ENCODE results near the gene ABCA4.
"Not testable (repeated sequence)": the region's sequence is repeated elsewhere in the genome, so short reads cannot be mapped to it uniquely, and the experiment has no call there.

The ABCA4 gene

DNA sequence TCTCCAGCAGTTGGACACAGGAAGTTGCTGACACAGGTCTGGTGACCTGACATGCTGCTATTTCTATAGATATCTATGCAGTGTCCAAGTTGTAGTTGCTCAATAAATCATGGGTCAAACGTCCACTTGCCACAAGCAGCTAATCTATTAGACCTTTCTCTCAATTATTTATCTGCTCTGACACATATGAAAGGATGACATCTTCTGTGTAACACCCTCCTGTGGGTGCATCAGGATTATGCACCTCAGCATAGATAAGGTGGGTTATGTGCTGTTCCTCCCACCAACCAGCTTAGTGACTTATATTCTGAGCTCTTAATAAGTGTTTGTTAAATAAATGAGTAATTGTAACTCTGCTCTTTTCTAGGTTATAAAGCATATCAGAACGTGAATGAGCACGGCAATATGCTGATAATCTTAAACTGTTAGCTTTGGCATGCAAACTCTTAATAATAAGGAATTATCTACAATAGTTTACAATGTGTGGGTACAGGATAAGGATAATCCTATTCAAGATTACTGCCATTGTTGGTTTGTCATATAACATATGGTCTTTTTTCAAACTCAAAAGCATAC, 121.0 kb downstream of the ABCA4 start:
- DNase-seq: no peak

DNA sequence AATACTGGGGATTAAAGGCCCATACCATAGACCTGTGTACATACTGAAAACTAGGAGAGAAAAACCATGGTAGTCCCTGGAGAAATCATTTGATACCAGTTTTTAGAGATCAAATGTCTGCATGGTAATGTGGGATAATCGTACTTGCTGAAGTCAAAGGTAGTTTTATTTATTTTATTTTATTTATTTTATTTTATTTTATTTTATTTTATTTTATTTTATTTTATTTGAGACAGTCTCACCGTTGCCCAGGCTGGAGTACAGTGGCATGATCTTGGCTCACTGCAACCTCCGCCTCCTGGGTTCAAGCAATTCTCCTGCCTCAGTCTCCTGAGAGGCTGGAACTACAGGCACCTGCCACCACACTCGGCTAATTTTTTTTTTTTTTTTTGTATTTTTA, 122.4 kb downstream of the ABCA4 start:
- not testable (repeated sequence) for DNase-seq

DNA sequence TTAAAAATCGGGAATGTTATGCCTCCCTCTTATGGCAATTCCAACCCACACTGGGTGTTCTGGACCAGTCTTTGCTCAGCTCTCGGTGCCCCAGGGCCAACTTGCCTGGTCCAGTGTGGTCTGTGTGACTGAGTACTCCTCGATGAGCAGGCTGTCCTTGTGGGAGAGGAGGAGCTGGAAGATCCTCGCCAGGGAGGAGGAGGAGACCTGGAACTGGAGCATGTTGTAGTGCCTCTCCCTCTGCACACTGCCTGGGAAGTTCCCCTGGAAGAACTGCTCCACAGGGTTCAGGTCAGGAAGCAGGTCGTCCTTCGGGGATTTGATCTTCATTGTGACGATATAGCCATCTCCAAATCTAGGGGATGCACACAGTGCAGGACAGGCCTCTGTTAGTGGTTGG, 123.2 kb downstream of the ABCA4 start:
- DNase-seq: no peak

DNA sequence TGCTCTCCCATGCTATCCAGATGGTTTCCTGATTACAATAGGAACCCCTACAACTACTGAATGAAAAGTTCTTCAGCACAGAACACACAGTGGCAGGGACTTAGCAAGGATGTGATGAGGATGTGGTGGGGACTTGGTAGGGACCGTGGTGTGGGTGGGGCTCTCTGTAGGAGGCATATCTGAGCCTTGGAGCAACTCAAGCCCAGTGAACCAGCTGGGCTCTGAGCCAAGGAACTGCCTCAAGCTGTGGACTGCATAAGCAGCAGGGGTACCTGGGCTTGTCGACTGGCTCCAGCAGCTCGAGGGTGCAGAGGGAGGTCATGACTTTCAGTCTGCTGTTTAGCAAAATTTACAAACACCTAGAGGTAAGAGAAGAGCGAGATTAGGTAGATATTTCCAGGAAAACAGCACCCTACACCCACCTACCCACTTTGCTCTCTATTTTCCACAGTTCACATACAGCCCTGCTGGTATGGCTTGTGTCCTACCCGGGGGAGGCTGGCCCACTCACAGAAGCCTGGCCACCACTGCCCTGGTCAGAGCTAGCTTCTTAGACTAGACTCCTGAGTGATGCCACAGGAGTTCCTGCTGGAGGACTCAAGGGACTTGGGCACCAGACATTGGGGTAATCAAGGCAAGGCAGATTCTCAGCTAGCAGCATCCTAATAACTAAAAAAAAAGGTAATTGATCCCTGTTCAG, 125.0 kb downstream of the ABCA4 start:
- no peak for DNase-seq

DNA sequence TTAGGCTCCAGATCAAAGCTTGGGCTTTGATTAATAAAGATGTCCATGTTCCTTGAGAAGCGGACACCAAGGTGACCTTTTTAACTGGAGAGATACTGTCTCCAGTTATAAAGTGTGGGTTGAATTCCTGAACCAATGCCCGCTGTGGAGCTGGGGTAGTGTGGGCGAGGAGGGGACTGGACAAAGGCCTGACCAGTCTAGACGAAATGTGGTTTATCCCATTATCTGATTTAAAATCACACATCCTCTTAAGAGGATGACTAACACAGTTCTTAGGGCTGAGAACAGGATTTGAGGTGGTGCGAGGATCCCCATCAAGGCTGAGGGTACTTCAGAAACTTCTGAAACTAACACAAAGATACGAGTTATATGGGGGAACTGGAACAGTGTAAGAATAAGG, 127.2 kb downstream of the ABCA4 start:
- DNase-seq: no peak

DNA sequence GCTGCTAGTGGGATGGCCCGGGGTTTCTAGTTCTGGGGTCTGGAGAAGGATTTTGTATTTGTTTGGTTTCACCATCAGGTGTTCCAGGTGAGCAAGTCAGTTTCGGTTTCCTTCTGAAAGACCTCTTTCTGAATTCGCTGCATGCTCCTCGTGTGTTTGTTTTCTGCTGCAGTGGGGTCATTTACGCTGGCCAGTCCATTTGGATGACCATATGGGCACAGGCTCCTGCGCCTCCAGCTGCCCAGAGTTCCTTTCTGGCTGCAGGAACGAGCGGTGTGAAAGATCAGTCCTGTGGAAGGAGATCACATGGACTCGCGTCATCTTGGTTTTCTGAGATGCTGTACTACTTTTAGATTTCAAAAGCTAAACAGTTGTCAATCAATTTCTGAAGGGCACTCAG, 128.0 kb downstream of the ABCA4 start:
- DNase-seq: no peak

DNA sequence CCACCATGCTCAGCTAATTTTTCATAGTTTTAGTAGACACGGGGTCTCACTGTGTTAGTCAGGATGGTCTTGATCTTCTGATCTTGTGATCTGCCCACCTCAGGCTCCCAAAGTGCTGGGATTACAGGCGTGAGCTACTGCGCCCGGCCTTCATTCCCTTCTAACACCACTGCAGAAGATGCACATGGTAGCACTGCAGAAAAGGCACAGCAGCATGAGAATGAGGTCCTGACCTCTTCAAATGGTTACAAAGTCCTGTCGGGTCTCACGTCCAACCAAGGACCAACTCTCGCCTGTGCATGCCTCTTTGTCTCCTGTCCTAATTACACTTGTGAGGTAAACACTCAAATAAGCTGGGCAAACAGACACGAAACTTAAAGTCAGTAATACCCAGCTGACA, 128.8 kb downstream of the ABCA4 start:
- no peak for DNase-seq

DNA sequence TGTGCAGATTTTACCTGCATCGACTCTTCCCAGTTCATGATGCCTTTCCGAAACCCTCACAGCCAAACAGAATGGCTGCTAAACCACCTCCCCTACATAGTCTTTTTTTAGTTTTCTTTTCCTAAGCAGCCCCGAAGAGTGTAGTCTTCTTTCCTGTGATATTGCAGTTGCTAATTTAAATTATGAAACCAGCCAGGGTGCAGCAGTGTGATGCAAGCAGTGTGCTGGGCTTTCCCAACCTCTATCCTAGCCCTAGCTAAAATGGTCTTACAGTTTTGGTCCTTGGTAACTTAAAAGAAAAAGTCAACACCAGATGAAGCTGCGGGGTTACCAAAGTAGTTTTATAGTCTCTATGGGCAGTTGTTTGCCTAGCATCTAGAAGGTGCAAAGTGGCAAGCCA, 129.7 kb downstream of the ABCA4 start:
- no peak for DNase-seq

DNA sequence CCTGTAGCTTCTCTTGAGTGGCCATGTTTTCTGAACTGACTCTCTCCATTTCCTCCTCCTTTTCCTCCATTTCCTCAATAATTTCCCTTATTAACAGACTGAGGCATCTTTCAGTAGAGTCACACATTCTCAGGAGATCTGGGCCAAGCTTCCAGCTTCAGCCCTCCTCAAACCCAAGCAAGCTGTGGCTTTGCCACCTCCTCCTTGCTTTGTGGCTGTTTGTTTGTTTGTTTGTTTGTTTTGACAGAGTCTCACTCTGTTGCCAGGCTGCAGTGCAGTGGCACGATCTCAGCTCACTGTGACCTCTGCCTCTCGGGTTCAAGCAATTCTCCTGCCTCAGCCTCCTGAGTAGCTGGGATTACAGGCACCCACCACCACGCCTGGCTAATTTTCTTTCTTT, 130.5 kb downstream of the ABCA4 start:
- DNase-seq: not testable (repeated sequence)

DNA sequence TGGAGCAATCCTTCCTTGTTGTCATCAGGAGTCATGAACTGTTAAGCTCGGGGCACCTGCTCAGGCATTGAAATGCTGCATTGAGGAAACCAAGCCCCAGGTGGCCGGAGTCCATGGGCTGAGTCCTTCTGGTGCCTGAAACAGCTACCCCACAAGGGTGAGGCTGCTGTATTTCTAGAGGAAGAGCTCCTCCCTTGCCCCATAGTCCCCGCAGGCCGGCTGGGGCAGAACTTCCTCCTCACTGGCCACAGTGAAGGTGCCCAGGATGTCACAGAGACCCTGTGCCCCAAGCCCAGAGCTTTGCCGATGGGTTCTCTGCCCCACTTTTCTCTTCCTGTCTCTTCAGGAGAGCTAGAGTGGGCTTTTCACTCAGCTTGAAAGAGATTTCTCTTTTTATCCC, 130.9 kb downstream of the ABCA4 start:
- no peak for DNase-seq

DNA sequence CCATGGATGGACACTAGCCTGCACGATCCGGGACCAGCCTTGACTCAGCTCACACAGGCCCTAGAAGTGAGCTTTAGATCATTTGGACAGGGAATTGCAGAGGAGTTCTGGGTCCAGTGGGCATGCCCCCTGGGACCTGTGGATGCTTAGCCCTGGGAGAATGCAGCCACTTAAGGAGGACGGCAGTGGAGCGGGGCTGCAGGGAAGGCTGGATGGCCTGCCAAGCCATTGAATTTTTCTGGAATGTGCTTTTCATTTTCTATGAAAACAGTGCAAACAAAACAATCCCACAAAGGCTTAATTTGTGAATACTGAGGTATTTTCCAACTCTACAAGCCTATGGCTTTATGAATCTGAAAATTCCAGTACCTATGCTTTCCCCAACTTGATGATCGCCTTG, 131.3 kb downstream of the ABCA4 start:
- no peak for DNase-seq

DNA sequence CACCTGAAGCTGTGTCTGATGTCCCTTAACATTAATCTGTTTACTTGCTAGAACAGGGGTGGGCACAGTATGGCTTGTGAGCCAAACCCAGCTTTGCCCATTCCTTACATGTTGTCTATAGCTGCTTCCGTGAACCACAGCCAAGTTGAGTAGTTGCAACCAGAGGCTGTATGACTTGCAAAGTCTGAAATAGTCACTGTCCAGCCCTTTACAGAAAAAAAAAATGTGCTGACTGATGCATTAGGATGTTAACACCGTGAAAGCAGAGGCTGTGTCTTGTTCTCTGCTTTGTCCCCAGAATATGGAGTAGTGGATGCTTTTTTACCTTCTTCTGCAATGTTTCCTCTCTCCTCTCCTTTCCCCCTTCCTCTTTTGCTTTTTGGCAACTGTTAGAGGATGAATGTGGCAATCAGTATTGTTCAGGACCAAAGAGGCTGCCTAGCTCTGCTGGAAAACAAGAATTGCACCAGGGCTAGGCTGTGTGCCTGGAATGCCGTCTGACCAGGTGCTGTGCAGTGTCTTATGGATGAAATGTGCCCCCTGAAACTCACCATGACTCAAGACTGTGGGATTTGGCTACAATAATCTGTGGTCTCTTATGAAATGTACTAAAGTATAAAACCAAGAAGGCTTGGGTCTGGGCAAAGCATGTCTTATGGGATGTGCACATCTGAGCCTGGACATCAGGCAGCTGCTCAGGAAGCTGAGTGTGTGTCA, 132.2 kb downstream of the ABCA4 start:
- DNase-seq: no peak

DNA sequence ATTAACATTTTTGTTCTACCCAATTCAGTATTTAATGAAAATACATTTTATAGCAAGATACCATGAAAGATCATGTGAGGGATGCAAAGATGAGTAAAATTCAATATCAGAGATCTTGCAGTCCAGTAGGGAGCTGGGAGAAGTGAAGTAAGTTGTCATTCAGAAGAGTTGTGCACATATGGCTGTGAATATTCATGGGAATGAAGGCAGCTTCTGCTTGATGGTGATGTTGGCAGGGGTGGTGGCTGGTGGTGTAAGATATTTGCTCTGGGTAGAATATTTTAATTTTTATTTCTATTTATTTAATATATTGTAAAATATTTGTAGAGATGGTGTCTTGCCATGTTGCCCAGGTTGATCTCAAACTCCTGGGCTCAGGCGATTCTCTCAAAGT, 139.7 kb downstream of the ABCA4 start:
- no peak for DNase-seq

DNA sequence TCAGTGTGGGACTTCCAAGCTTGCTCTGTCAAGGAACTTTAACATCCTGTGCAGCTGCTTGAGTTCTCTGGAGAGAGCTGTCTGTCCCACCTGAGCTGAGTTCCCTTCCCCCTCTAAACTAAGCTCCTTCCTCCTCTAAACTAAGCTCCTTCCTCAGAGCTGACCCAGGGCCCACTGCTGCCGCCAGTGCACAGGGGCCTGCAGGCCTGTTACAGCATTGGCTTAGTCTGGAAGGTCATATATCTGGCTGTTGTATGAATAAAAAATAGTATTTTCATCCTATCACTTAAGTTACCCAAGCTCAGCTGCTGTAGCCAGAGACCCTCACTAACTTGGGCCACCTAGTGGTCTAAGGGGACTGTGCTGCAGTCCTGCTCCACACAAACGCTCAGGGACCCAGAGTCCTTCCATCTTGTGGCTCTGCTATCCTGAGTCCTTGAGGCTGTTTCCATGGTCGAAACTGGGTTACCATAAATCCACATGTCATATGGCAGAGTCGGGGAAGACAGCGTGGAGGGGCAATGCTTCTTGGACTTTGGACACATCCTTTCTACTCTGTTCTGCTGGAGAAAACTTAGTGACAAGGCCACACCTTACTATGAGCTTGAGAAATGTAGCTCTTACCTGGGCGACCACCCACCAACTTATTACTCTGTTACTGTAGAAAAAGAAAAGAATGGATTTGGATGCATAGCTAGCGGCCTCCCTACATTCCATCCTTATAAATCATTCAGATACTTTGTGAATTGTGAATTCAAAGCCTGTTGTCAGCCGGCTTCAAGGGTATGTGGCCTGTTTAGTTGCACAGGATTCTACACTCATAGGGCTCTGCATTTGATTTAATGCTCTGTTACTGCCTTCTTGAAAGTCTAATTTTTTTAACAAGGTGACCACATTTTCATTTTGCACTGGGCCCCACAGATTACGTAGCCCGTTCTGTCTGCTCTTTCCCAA, 140.4 kb downstream of the ABCA4 start:
- no peak for DNase-seq

DNA sequence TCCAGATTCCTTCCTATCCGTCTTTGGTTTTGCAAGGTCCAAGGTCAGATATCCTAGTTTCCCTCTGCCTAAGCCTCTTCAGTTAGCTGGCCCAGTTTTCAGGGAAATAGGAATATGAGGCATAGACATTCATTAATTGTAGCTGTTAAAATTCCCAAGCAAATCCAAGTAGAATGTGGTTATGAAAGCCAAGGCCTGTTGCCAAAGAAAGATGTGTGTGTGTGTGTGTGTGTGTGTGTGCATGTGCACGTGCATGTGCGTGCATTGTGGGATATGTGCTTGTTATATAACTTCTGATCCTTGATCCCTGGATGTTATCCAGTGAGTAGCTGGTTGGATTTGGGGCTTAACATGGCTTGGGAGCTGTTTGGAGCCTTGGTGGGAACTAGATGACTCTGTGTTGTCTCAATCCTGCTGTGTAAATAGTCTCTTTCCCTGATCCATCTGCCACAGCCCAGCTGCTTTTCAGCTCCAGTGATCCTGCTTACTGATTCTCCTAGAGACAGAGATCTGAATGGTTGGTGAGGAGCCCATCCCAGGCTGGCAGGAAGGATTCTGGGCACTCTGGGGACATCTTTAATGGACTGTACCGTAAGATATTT, 141.1 kb downstream of the ABCA4 start:
- no peak for DNase-seq

DNA sequence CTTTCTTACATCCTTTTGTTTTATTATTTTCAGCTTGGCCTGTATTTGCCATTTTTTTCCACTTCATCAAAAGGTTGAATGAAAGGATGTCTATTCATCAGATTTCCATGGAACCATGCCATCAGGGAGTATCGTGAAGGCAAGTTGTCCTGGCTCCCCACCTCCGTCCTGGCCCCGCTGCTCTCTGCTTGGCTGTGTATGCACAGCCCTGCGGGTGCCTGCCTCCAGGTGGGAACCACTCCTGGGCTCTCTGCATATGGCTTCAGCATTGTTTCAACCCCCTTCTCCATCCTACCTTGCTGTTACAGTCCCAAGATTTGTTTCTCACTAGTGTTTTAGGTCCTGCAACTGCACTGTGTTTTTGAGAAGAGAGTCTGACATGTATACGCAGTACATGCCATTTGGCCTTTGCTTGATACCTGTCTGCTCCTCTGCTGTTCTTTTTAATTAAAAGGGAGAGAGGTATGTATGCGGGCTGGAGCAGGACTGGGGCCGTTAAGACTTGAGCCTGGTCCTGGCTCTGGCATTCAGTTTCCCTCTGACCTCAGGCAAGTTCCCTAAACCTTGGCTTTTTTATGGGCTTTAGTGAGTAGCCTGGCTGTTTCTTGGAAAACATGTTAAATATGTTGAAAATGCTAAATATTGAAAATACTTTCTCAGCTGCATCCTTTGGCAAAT, 141.8 kb downstream of the ABCA4 start:
- DNase-seq: no peak

DNA sequence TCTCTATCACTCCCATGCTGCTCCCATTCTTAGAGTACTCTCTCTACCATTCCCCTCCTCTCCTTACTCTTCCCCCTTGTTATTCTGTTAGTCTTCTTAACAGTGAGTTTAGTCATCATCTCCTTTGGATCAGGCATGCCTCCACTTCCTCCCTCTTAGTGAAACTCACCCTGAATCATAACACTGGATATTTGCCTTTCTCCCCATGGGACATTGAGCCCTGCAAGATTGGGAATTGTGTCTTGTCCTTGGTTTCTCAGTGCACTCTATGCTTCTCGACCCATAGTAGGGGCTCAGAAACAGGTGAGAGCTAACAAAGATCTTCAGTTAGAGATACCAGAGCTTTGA, 143.4 kb downstream of the ABCA4 start:
- no peak for DNase-seq

DNA sequence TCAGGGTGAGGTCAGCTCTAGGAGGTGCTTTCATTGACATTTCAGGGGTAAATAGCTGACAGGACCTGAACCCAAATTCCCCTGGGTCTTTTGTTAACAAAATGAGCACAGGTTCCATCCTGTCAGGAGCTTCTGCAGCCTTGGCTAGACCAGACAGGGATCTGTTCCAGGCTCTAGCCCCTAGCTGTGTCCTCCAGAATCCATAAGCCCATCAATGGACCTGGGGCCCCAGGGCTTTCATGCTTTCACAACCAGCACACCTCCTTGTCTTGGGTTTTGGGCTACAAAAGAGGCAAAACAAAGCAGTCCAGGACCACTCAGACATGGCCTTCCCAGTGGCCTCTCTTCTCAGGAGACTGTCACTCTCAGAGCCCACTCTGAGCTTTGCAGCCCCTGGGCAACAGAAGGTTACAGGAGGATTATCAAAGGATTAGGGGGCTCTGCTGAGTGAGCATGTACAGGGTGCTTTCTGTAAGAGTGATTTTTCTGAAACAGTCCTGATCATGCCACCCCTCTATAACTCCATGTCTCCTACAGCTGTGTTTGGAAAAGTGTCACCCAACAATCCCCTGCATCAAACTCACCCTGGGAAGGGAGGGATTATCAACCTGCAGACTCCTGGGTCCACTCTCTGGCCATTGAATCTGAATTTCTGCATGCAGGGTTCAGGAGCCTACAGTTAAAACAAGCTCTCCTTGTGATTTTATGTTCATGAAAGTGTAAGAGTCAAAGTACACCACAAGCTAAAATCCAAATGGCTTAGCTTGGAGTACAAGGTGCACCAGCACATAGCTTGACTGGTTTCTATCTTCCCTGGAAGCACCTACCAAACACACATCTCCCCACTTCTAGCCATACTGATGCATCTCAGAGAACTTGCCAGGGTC, 144.0 kb downstream of the ABCA4 start:
- DNase-seq: no peak

DNA sequence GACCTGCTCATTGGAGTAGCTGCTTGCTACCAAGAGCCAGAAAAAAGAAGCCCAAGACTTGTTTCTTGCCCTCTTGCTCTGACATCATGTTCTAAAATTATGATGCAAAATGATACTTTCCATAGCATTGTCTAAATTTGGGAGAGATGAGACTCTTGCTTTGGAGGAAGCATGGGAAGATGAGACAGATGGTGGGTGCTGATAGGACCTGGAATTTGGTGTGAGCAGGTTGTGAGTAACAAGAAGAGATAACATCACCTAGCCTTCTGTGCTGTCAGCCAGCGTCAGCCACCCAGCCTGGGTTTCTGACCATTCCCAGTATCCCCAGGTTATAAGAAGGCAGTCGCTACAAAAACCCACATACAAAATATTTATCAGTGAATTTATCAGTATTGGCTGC, 144.7 kb downstream of the ABCA4 start:
- DNase-seq: no peak

DNA sequence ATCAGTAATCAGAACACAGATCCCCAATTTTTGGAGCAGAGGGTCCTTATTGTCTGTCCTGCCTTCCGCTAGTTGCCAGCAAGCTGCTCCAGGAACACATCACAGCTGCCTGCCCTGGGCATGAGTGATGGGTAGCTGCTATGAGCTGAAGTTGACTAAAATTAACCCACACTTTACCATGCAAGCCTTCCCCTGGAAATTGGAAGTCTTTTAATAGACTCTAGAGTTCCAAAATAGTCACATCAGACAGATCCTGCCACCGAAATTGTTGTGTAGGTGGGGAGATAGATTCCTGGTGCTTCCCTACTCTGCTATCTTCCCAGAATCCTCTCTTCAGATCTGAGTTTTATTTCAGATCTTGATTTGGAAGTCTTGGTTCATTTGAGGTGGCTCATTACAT, 148.6 kb downstream of the ABCA4 start:
- no peak for DNase-seq

DNA sequence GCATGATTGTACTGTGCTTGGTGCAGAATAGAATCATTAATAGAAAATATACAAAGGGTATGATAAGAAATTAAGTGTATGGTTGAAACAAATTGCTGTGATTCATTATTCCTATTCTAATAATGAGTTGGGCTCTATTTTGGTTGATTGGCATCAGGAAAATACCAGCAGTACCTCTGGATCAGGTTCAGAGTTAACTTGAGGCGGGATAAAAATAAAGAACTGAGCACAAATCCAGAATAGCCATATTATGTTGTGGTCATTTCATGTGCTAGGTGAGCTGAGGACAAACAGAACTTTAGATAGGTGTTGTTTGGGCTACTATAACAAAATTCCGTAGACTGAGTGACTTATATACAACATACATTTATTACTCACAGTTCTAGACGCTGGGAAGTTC, 151.1 kb downstream of the ABCA4 start:
- DNase-seq: no peak
